Muscle of back (tissue), 13 donors: ENCODE data around the gene ATF7IP2. TPM values are rescaled to one million over a fixed set of nuclear protein-coding genes. Genes with fewer than 3 reads are reported as not detected.
"Not testable (repeated sequence)": the region's sequence is repeated elsewhere in the genome, so short reads cannot be mapped to it uniquely, and the experiment has no call there.

Experiments
- DNase-seq, 3 donors: peaks; one replicate each; pipeline versions ENCODE4 v3.0.0 to v3.0.0-alpha.2; 2013
- long read RNA-seq, 9 donors: transcript quantifications; one replicate each; lab custom pipeline, GENCODE V29; 2026
- polyA plus RNA-seq, 10 donors: library from polyadenylated mRNA; unstranded; fragments of 120-200 nt; gene quantifications; one replicate each; pipeline ENCODE4 v1.2.1, GENCODE V29; 2013; ENCODE audit not compliant: insufficient read length in 10 of 10

The ATF7IP2 gene, protein sequence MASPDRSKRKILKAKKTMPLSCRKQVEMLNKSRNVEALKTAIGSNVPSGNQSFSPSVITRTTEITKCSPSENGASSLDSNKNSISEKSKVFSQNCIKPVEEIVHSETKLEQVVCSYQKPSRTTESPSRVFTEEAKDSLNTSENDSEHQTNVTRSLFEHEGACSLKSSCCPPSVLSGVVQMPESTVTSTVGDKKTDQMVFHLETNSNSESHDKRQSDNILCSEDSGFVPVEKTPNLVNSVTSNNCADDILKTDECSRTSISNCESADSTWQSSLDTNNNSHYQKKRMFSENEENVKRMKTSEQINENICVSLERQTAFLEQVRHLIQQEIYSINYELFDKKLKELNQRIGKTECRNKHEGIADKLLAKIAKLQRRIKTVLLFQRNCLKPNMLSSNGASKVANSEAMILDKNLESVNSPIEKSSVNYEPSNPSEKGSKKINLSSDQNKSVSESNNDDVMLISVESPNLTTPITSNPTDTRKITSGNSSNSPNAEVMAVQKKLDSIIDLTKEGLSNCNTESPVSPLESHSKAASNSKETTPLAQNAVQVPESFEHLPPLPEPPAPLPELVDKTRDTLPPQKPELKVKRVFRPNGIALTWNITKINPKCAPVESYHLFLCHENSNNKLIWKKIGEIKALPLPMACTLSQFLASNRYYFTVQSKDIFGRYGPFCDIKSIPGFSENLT
- 1 to 10 TPM; 3.9 to 9.0 (median 6.4) TPM for polyA plus RNA-seq
- long read RNA-seq, donor 1, partial matches to known transcripts = 0 of 1 reads
- long read RNA-seq, donor 1, other reads (novel, unspliced or antisense) = 0 of 1 reads
- long read RNA-seq, donor 2 = 0 reads
- long read RNA-seq, donor 3 = 0 reads
- long read RNA-seq, donor 4, partial matches to known transcripts = 94 of 101 reads
- long read RNA-seq, donor 4, other reads (novel, unspliced or antisense) = 5 of 101 reads
- long read RNA-seq, donor 5, partial matches to known transcripts = 0 of 3 reads
- long read RNA-seq, donor 5, other reads (novel, unspliced or antisense) = 0 of 3 reads
- long read RNA-seq, donor 6, transcript ATF7IP2-214 (3 exons, 576 nt) = major isoform, 5 of 6 reads
- long read RNA-seq, donor 6, partial matches to known transcripts = 0 of 6 reads
- long read RNA-seq, donor 6, other reads (novel, unspliced or antisense) = 0 of 6 reads
- long read RNA-seq, donor 7, partial matches to known transcripts = 0 of 1 reads
- long read RNA-seq, donor 7, other reads (novel, unspliced or antisense) = 0 of 1 reads
- long read RNA-seq, donor 8, partial matches to known transcripts = 0 of 1 reads
- long read RNA-seq, donor 8, other reads (novel, unspliced or antisense) = 0 of 1 reads
- long read RNA-seq, donor 9 = 0 reads

DNA sequence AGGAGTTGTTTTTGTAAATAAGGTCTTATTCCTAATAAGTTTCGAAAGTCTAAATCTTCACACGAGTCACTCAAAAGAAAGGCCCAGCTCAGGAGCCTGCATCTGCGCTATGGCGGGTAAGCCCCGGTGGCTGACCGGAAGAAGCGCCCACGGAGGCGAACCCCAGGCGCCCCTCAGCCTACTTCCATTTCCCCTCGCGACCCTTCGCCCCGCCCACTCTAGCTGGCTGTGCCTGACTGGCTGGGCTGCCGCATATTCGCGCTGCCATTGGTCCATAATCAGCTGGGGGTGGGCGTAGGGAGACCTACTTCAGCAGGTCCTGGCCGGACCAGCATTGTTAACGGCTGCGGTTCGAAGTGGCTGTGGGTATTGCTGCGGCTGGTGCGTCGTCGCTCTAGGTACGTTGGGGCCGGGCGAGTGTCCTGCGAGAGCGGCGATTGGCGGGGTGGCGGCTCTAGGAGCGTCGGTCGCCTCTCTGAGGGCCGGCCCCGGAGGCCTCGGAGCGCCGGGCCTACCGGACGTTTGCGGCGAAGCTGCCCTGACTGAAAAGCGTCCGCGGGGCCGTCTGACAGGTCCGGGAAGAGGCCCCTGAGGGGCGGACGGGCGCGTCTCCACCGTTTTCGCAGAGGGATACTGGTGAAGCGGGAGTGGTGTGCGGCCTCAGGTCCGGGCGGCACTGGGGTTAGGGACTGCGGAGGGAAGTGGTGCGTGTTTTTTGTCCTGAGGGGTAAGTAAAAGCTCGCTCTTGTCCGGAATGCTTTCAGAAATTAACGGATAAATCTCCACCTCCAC lies at the start of gene ATF7IP2:
ATF7IP2 (plus strand) TSS at position 337 of the 792 bp plus-strand sequence. CDS start 44,560 bp downstream, outside the sequence.
- DNase-seq = peak; percentile 83 to 95 (median 85)

DNA sequence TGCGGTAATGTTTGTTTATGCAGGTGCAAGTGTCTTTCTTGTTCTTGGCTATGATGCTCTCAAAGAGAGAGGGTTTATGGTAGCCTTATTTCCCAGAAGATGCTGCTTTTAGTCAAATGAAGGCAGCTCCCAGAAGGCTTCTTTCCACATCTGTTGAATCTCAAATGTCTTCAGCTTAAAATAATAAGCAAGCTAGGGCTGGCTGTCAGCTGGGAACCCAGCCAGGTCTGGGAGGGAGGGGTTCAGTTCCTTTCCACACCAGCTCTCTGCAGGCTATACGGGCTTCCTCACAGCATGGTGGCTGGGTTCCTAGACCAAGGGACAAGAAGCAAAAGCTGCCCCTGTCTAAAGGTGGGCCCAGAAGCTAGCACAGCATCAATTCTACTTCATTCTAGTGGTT lies 47.4 kb upstream of the ATF7IP2 start:
- peak; percentile 2 to 54 (median 16) for DNase-seq

DNA sequence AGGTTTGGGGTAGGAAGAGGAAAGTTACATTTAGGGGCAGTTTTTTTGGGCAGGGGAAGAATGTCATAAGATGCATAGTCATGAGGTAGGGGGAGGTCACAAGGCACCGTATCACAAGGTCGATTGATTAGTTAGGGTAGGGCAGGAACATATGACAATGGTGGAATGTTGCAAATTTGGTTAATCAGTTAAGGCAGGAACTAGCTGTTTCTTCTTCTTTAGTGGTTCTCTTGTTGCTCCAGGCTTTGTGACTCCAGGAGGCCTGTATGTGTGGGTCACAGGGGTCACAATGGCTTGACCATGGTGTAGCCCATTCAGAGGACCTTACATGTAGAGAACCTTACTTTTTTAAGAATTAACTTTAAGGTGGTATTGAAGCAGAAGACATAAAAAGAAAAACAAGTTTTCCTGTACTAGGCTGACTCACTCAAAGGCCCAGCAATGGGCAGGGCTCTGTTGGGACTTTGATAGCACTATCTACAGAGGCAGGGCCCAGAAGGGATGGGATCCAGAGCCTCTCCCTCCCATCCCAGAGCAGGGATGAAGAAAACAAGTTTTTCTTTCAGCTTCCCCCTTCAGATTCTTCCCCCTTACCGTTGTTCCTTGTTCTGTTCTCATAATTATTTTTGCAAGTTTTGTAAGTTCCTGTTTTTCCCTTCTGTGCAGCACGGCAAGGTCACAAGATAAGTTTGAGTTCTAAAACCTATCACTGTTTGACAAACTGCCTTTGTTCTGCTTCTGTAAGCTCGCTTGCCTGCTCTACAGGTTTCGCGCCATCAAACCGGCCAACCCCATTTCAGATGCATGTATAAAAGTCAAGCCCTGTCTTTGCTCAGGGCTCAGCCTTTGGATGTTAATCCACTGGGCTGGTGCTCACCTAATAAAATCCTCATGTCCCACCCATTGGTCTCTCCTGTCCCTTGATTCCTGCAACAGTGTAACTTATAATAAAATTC lies 45.8 kb upstream of the ATF7IP2 start:
- no peak for DNase-seq

DNA sequence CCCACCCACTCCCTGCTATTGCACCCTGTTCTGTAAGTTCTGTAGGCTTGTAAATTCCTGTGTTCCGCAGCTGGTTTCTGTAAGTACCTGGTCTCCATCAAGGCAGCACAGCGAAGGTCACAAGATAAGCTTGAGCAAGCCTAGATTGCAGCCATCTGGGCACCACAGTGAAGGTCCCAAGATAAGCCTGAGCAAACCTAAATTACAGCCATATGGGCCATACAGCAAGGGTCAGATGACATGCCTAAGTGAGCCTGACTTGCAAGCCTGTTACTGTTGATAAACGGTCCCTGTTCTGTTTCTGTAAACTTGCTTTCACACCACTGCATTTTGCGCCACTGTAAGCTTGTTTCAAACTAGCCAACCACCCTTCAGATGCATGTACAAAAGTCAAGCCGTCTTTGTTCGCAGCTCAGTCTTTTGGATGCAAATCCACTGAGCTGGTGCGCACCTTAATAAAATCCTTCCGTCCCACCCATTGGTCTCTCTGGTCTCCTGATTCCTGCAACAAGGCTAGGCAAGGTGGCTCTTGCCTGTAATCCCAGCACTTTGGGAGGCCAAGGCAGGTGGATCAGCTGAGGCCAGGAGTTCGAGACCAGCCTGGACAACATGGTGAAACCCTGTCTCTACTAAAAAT lies 42.6 kb upstream of the ATF7IP2 start:
- no peak for DNase-seq

DNA sequence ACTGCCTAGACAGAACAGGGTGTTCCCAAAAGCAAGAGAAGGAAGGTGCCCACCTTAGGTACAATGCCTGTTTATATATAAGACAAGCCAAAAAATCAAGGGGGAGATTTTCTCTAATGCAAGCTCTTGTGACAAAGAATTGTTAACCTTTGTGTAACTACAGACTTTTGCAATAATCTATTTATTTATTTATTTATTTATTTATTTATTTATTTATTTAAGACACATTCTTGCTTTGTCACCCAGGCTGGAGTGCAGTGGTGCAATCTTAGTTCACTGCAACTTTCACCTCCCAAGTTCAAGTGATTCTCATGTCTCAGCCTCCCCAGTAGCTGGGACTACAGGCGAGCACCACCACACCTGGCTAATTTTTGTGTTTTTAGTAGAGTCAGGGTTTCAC lies 41.2 kb upstream of the ATF7IP2 start:
- DNase-seq = not testable (repeated sequence)

DNA sequence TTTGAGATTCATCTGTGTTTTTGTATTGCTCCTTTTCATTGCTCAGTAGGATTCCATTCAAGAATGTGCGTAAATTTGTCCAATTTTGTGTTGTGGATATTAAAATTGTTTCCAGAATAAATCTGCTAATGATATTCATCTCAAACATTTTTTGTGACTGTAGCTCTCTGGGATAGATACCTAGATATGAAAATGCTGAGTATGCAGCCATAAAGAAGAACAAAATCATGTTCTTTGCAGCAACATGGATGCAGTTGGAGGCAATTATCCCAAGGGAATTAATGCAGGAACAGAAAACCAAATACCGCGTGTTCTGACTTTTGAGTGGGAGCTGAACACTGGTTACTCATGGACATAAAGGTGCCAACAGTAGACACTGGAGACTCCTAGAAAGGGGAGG lies 40.2 kb upstream of the ATF7IP2 start:
- no peak for DNase-seq

DNA sequence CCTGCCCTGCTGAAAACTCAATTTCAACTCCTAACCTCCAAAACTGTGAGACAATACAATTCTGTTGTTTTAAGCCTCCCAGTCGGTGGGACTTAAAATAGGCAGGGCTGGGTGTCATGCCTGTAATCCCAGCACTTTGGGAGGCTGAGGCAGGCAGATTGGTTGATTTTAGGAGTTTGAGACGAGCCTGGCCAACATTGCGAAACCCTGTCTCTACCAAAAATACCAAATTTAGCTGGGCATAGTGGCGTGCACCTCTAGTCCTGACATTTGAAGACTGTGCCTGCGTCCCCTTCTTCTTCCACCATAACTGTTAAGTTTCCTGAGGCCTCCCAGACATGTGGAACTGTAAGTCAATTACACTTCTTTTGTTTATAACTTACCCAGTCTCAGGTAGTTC lies 36.0 kb upstream of the ATF7IP2 start:
- no peak for DNase-seq

DNA sequence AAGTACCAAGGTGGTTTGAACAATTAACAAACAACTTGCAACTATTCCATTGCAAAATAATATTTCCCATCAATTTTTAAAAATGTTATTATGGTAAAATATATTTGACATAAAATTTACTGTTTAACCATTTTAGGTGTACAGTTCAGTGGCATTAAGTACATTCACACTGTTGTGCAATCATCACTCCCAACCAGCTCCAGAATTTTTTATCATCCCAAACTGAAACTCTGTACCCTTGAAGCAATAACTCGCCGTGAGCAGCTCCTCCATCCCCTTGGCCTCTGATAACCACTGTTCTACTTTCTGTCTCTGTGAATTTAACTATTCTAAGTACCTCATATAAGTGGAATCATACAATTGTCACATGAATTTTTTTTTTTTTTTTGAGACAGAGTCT lies 33.6 kb upstream of the ATF7IP2 start:
- no peak for DNase-seq

DNA sequence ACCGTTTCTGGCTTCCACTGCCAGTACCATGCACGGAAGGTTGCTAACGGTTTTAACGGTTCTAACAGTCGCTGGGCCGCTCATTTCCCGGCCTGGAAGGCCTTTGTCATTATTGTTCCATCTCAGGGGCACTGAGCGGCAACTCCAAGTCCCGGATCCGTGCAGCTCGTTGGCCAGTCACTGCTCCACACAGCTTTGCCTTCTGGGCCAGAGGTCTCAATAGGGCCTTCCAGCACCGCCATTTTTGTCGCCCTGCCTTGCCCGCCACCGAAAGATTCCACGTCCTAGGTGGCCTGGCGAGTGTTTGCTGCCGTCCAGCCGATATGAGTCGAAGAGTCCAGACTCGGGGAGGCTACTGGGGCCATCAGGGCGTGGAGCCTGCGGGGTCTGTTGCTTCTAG lies 30.3 kb upstream of the ATF7IP2 start:
- no peak for DNase-seq

DNA sequence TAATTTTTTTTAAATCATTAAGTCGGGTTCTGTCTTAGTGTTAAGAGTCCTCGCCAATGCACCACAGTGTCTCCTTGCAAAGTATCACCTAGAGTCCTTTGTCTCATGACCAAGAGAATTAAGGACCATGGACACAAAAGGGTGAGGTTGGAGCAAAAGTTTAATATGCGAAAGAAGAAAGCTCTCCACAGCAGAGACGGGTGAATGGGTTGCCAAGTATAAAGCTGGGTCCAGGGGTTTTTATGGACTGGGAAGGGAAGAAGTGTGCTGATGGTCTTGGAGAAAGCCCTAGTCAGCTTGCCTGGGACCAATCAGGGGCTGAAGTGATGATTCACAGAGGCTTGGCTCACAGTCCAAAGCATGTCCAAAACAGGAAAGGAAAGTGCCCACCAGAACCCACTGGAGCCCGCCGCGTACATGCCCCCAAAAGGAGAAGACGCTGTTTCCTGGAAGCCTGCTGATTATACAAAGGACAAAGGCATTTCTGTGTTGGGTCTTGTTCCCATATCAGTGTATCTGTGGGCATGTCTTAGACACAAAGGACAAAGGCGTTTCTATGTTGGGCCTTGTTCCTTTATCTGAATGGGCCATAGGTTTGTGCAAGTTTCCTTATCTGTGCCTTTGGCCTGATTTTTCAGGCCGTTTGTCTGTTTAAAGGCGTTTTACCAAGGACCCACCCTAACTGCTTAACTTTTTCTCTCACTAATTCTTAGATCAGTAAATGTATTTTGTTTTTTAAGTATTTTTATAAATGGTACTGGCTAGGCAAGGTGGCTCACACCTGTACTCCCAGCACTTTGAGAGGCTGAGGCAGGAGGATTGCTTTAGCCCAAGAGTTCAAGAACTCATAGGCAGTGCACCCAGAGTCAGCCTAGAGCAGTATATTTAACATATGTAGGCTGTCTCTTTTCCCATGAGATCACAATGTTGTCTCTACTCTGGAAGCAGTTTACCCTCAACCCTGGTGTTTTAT lies 28.7 kb upstream of the ATF7IP2 start:
- DNase-seq = no peak

DNA sequence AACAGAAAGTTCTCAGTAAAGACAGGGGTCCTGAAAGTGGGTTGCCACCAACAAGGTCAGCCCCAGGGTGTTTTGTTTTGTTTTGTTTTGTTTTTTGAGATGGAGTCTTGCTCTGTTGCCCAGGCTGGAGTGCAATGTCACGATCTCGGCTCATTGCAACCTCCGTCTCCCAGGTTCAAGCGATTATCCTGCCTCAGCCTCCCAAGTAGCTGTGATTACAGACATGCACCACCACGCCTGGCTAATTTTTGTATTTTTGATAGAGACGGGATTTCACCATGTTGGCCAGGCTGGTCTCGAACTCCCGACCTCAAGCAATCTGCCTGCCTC lies 24.1 kb upstream of the ATF7IP2 start:
- not testable (repeated sequence) for DNase-seq

DNA sequence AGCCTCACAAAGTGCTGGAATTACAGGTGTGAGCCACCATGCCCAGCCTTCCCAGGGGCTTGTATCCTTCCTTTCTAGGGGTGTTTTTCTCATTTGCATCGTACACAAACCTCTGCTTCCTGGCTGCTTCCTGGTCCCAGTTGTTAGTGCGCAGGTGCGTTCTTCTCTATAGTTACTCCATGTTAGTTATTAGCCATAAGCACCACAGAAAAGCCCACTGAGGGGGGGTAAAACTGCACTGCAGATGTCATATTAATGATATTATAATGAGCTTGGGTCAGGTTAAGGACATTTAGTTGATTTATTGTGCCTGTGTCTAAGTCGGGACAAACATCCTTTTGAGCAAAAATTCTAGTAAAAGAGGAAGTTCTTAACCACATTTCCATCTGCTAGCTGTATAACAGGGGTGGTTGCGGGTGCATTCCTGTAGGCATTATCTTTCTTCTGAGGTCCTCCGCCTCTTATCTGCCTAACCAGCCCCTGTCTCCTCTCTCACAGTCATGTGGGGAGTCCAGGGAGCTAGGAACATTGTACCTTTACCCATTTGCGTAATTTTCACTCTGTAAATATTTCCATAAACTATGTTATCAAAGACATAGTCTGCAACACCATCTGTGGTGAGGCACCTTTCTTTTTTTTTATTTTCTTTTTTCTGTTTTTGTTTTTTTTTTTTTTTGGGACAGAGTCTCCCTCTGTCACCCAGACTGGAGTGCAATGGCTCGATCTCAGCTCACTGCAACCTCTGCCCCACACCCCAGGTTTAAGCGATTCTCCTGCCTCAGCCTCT lies 23.6 kb upstream of the ATF7IP2 start:
- DNase-seq = no peak

DNA sequence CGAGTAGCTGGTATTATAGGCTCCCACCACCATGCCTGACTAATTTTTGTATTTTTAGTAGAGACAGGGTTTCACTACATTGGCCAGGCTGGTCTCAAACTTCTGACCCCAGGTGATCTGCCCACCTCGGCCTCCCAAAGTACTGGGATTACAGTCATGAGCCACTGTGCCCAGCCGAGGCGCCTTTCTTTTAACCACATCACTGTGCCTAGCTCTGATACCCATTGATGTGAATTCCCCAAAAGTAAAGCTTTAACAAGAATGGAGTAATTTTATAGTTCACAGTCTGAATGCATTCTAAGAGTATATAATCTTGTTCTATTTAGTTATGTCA lies 23.0 kb upstream of the ATF7IP2 start:
- not testable (repeated sequence) for DNase-seq

DNA sequence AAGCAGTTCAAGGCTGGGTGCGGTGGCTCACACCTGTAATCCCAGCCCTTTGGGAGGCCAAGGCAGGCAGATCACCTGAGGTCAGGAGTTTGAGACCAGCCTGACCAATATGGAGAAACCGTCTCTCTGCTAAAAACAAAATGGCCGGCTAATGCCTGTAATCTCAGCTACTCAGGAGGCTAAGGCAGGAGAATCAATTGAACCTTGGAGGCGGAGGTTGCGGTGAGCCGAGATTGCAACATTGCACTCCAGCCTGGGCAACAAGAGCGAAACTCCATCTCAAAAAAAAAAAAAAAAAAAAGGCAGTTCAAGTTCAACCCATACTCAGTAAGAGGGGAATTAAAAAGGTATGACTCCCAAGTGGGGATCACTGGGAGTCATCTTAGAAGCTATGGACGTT lies 19.2 kb upstream of the ATF7IP2 start:
- not testable (repeated sequence) for DNase-seq

DNA sequence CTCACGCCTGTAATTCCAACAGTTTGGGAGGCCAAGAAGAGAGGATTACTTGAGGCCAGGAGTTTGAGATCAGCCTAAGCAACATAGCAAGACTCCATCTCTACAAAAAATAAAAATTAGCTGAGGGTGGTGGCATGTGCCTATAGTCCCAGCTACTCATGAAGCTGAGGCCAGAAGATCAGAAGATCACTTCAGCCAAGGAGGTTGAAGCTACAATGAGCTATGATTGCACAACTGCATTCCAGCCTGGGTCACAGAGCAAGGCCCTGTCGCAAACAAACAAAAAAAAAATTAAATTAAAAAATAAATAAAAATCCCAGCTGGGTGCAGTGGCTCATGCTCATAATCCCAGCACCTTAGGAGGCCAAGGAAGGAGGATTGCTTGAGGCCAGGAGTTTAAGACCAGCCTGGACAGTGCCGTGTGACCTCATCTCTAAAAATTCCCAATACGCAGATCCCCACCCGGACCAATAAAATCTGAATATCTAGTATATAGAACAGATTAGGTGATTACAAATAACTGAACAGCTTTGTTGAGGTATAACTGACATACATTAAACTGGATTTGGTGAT lies 18.2 kb upstream of the ATF7IP2 start:
- no peak for DNase-seq

DNA sequence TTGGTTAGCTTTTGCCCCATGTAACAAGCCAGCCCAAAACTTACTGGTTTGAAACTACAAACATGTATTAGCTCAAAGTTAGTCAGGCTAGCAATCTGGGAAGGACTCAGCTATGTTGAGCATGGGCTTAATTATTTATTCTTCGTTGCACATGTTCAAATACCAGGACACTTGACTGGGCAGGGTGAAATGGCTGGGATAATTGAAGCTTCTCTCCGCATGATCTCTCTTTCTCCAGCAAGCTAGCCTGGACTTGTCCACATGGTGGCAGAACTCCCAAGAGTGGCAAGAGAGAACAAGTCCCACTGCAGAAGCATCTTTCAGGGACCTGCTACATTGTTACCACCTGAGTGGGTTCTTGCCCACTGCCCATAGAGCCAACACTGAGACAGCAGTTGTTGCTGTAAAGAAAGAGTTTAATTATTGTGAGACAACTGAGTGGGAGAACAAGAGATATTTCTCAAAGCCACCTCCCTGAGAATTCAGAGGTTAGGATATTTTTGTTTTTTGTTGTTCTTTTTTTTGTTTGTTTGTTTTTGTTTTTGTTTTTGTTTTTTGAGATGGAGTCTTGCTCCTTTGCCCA lies 16.8 kb upstream of the ATF7IP2 start:
- DNase-seq = no peak
